ENCODE results near the gene PTPRF. TPM values are rescaled to one million over a fixed set of nuclear protein-coding genes. Genes with fewer than 3 reads are reported as not detected.
"Not testable (repeated sequence)": the region's sequence is repeated elsewhere in the genome, so short reads cannot be mapped to it uniquely, and the experiment has no call there.

Gene PTPRF
- total RNA-seq, 1 donor from 2014 or later: 71.1 TPM

DNA sequence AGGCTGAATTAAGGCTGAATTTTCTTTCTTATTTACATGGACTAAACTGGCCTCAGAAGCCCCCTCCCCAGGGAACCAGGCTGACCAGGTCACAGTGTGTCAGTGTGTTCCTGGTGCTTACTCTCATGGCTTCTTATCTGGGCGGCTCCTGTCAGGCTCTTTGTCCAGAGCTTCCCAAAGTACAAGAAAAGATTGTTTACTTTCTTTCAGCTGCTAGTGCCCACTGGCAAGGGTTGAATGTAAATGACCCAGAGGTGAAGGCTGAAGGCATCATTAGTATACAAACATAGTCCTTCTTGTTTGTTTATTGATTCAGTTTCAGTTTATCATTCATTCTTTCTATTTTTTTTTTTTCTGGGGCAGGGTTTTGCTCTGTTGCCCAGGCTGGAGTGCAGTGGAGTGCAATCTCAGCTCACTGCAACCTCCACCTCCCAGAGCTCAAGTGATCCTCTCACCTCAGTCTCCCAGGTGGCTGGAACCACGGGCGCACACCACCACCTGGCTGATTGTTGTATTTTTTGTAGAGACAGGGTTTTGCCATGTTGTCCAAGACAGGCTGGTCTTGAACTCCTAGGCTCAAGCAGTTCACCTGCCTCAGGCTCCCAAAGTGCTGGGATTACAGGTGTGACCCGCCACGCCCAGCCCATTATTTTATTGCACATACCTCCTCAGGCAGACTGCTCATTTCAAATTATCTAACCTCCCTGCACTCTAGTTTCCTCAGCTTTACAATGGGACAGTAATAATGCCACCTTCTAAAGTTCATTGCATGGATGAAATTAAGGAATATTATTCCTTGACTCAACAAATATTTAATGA, 109.5 kb downstream of the PTPRF start:
- no peaks in the 10 kb centered on the region for H3K36me3 ChIP-seq
- Mint-ChIP-seq H3K4me1 (no peaks in the 10 kb centered on the region), H3K27ac (no peak overlapping the region), H3K27me3 (ENCODE audit: insufficient read depth, low read depth) (peaks cover 4% of the 10 kb centered on the region), H3K36me3 (no peaks in the 10 kb centered on the region), H3K9me3 (no peaks in the 10 kb centered on the region), H3K4me3 (no peak overlapping the region)
- H3K9ac ChIP-seq: no peak overlapping the region
- no peak for DNase-seq (ENCODE audit: low spot score)
- no peaks in the 10 kb centered on the region for H3K9me3 ChIP-seq (ENCODE audit: low read depth)
- H3K4me3 ChIP-seq: no peak overlapping the region
- H3K27ac ChIP-seq: no peak overlapping the region
- H4K20me1 ChIP-seq (ENCODE audit: low read depth): no peaks in the 10 kb centered on the region
- H2AFZ ChIP-seq (replicated peaks): no peak overlapping the region
- H3F3A ChIP-seq (ENCODE audit: low read depth): no peaks in the 10 kb centered on the region
- peaks cover 2% of the 10 kb centered on the region for H3K27me3 ChIP-seq
- no peaks in the 10 kb centered on the region for H3K79me2 ChIP-seq (ENCODE audit: low read depth)
- no peaks in the 10 kb centered on the region for H3K4me1 ChIP-seq
- H3K4me2 ChIP-seq: no peak overlapping the region
- TF ChIP-seq EZH2phosphoT487 (IDR thresholded peaks at IDR 0.05) (no peak), EZH2 (IDR thresholded peaks at IDR 0.05) (no peak)
- TF ChIP-seq, protein P1, sequence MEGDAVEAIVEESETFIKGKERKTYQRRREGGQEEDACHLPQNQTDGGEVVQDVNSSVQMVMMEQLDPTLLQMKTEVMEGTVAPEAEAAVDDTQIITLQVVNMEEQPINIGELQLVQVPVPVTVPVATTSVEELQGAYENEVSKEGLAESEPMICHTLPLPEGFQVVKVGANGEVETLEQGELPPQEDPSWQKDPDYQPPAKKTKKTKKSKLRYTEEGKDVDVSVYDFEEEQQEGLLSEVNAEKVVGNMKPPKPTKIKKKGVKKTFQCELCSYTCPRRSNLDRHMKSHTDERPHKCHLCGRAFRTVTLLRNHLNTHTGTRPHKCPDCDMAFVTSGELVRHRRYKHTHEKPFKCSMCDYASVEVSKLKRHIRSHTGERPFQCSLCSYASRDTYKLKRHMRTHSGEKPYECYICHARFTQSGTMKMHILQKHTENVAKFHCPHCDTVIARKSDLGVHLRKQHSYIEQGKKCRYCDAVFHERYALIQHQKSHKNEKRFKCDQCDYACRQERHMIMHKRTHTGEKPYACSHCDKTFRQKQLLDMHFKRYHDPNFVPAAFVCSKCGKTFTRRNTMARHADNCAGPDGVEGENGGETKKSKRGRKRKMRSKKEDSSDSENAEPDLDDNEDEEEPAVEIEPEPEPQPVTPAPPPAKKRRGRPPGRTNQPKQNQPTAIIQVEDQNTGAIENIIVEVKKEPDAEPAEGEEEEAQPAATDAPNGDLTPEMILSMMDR (IDR thresholded peaks at IDR 0.05): no peak

DNA sequence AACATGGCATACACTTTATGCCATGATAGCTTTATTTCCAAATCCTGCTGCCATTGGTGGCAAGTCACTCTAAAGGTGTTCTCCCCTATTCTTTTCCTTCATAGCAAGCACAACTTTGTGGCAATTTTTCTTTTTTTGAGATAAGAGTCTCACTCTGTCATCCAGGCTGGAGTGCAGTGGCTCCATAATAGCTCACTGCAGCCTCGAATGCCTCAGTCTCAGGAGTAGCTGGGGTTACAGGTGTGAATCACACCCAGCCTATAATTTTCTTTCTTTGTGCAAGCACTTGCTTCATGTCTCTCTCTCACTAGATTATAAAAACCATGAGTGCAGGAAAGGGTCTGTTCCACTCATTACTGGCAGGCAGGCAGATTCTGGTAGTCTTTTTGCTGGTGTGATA, 113.9 kb downstream of the PTPRF start:
- Histone ChIP-seq H3K9me3 (ENCODE audit: low read depth) (no peaks in the 10 kb centered on the region), H3K4me2 (no peak overlapping the region), H3K9ac (no peak overlapping the region), H4K20me1 (ENCODE audit: low read depth) (no peaks in the 10 kb centered on the region), H2AFZ (replicated peaks) (no peak overlapping the region), H3K27me3 (peaks cover 2% of the 10 kb centered on the region), H3K36me3 (no peaks in the 10 kb centered on the region), H3K4me1 (peaks cover 3% of the 10 kb centered on the region), H3K79me2 (ENCODE audit: low read depth) (no peaks in the 10 kb centered on the region), H3K4me3 (no peak overlapping the region), H3K27ac (no peak overlapping the region), H3F3A (ENCODE audit: low read depth) (peaks cover 3% of the 10 kb centered on the region)
- Mint-ChIP-seq H3K9me3 (no peaks in the 10 kb centered on the region), H3K36me3 (no peaks in the 10 kb centered on the region), H3K27me3 (ENCODE audit: insufficient read depth, low read depth) (peaks cover 4% of the 10 kb centered on the region), H3K4me3 (no peak overlapping the region), H3K27ac (no peak overlapping the region), H3K4me1 (peaks cover 5% of the 10 kb centered on the region)
- DNase-seq (ENCODE audit: low spot score): no peak
- TF ChIP-seq EZH2 (IDR thresholded peaks at IDR 0.05) (no peak), EZH2phosphoT487 (IDR thresholded peaks at IDR 0.05) (no peak)
- TF ChIP-seq, protein P1 (IDR thresholded peaks at IDR 0.05): no peak

DNA sequence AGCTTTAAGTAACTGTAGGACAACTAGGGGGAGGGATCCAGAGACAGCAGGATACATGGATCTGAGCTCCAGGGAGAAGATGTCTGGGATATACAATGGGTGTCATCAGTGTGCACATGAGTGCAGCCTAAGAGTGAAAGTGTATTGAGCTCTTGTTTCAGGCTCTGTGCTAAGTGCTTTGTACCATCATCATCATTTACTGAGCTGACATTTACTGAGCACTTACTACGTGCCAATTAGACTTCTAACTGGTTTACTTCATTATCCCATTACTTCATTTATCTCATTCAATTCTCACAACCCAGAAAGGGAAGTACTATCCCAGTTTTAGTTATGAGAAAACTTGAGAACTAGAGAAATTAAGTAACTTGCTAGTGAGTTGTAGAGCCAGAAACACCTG, 114.8 kb downstream of the PTPRF start:
- Histone ChIP-seq H3F3A (ENCODE audit: low read depth) (peaks cover 5% of the 10 kb centered on the region), H3K4me1 (peaks cover 3% of the 10 kb centered on the region), H3K27me3 (peaks cover 2% of the 10 kb centered on the region), H3K9me3 (ENCODE audit: low read depth) (no peaks in the 10 kb centered on the region), H3K27ac (no peak overlapping the region), H3K36me3 (no peaks in the 10 kb centered on the region), H3K9ac (no peak overlapping the region), H3K79me2 (ENCODE audit: low read depth) (peaks cover 2% of the 10 kb centered on the region), H3K4me3 (no peak overlapping the region), H4K20me1 (ENCODE audit: low read depth) (no peaks in the 10 kb centered on the region), H3K4me2 (no peak overlapping the region), H2AFZ (replicated peaks) (no peak overlapping the region)
- Mint-ChIP-seq H3K27ac (no peak overlapping the region), H3K9me3 (no peaks in the 10 kb centered on the region), H3K4me1 (peaks cover 7% of the 10 kb centered on the region), H3K27me3 (ENCODE audit: insufficient read depth, low read depth) (peaks cover 4% of the 10 kb centered on the region), H3K36me3 (no peaks in the 10 kb centered on the region), H3K4me3 (no peak overlapping the region)
- TF ChIP-seq EZH2 (IDR thresholded peaks at IDR 0.05): no peak
- TF ChIP-seq EZH2phosphoT487 (IDR thresholded peaks at IDR 0.05): no peak
- TF ChIP-seq, protein P1 (IDR thresholded peaks at IDR 0.05): no peak
- DNase-seq (ENCODE audit: low spot score): no peak

GRCh38 chr1:43647331-43647730, 116.6 kb downstream of the PTPRF start:
- not testable (repeated sequence) for H3K27ac Mint-ChIP-seq; H3K27ac ChIP-seq; DNase-seq (ENCODE audit: low spot score); H3K9me3 Mint-ChIP-seq; H3K36me3 Mint-ChIP-seq; H3K27me3 ChIP-seq; H3K9ac ChIP-seq; H3K4me2 ChIP-seq; H3K36me3 ChIP-seq; H3K9me3 ChIP-seq (ENCODE audit: low read depth); H3K27me3 Mint-ChIP-seq (ENCODE audit: insufficient read depth, low read depth); H3F3A ChIP-seq (ENCODE audit: low read depth); H3K4me3 Mint-ChIP-seq; H2AFZ ChIP-seq (replicated peaks); H3K4me3 ChIP-seq
- H3K4me1 Mint-ChIP-seq: peaks cover 24% of the 10 kb centered on the region
- Histone ChIP-seq H3K79me2 (ENCODE audit: low read depth) (peaks cover 20% of the 10 kb centered on the region), H4K20me1 (ENCODE audit: low read depth) (peaks cover 14% of the 10 kb centered on the region), H3K4me1 (peaks cover 12% of the 10 kb centered on the region)
